AG04450 (cell line): ENCODE results near the gene ADGRG7. TPM values are rescaled to one million over a fixed set of nuclear protein-coding genes. Genes with fewer than 3 reads are reported as not detected.

Experiments used
- CTCF ChIA-PET: fragments of 300-600, 350-600 bp; formaldehyde crosslinking; extraction: SDS; loops from one replicate; lab custom pipeline; 2022; ENCODE audit warnings: antibody characterized with exemption, inconsistent platforms; lab: Charles Lee
- POLR2A ChIA-PET: fragments of 350-600 bp; formaldehyde crosslinking; extraction: SDS; loops from one replicate; lab custom pipeline; 2021; ENCODE audit warnings: antibody characterized with exemption, inconsistent platforms; lab: Yijun Ruan, JAX
- DNase-seq: peaks from one replicate; pipeline ENCODE4 v3.0.0-alpha.2; 2011; ENCODE audit warnings: low read depth, low spot score
- H3K27ac ChIP-seq: one replicate; pipeline ENCODE4 v1.5.1; 2012; ENCODE audit warnings: low read depth, low read length, control low read depth
- H3K27me3 ChIP-seq: one replicate; pipeline ENCODE4 v1.6.0; 2012; ENCODE audit warnings: low read length; ENCODE audit not compliant: control insufficient read depth, insufficient read depth
- H3K4me3 ChIP-seq: 2 replicates; pipeline ENCODE4 v1.5.1; 2011; ENCODE audit warnings: mild to moderate bottlenecking, low read depth, low read length, control low read depth
- H3K9me3 ChIP-seq: 2 replicates; pipeline ENCODE4 v1.5.1; 2012; ENCODE audit warnings: low read length; ENCODE audit not compliant: control insufficient read depth, insufficient read depth
- polyA plus RNA-seq: library from polyadenylated mRNA; depleted of rRNA; stranded (reverse); fragments of >200 nt; gene quantifications from 2 replicates; pipeline ENCODE4 v1.2.3, GENCODE V29; 2011
- TF ChIP-seq, protein P1 (sequence below): IDR thresholded peaks from 2 replicates; pipeline ENCODE4 v1.5.1; 2011; ENCODE audit warnings: low read depth, low read length, control low read depth, inconsistent platforms

ADGRG7 gene
- polyA plus RNA-seq, 1 experiment, result not detected

DNA sequence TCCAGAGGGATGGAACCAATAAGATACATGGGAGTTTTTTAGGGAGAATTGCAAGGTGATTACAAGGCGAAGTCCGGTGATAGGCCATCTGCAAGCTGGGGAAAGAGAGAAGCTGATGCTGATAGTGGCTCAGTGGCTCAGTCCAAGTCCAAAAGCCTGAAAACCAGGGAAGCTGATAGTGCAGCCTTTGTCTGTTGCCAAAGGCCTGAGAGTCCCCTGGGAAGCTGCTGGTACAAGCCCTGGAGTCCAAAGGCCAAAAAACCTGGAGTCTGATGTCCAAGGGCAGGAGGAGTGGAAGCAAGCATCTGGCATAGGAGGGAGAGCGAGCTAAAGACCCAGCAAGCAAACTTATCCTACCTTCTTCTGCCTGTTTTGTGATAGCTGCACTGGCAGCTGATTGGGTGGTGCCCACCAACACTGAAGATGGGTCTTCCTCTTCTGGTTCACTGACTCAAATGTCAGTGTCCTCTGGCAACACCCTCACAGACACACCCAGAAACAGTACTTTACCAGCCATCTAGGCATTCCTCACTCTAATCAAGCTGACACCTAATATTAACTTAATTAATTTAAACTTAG, 116.6 kb downstream of the ADGRG7 start:
- Histone ChIP-seq H3K27ac (no peak overlapping the region), H3K9me3 (no peaks in the 10 kb centered on the region; the same call in 1 of the 2 replicates), H3K4me3 (no peak overlapping the region), H3K27me3 (no peaks in the 10 kb centered on the region)
- ChIA-PET POLR2A (interaction anchor here (1.0 kb wide), 1 partner anchor 15 kb away, joined by 3 read pairs; no protein-coding TSS in a partner anchor), CTCF (interaction anchor here (1.0 kb wide), 1 partner anchor 15 kb away, joined by 4 read pairs; no protein-coding TSS in a partner anchor)
- TF ChIP-seq, protein P1, sequence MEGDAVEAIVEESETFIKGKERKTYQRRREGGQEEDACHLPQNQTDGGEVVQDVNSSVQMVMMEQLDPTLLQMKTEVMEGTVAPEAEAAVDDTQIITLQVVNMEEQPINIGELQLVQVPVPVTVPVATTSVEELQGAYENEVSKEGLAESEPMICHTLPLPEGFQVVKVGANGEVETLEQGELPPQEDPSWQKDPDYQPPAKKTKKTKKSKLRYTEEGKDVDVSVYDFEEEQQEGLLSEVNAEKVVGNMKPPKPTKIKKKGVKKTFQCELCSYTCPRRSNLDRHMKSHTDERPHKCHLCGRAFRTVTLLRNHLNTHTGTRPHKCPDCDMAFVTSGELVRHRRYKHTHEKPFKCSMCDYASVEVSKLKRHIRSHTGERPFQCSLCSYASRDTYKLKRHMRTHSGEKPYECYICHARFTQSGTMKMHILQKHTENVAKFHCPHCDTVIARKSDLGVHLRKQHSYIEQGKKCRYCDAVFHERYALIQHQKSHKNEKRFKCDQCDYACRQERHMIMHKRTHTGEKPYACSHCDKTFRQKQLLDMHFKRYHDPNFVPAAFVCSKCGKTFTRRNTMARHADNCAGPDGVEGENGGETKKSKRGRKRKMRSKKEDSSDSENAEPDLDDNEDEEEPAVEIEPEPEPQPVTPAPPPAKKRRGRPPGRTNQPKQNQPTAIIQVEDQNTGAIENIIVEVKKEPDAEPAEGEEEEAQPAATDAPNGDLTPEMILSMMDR, result no peak
- DNase-seq, result no peak

DNA sequence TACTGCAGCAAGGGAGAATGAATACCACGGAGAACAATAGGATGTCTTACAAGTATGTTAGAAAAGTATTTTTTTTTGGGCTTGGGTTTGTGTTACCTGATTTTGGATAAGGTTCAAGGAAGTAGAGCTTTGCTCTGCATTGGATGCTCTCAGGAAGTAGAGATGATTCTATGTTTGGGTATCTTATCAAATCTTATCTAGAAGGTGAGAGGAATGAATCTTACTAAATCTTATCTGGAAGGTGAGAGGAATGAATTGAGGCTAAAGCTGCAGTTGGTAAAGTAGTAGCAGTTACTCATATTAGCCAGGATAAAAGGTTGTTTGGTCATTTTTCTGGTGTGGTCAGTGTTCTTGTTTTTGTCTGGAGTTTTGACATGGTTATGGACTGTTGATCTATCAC, 117.3 kb downstream of the ADGRG7 start:
- no peaks in the 10 kb centered on the region; the same call in 1 of the 2 replicates for H3K9me3 ChIP-seq
- DNase-seq, result no peak
- TF ChIP-seq, protein P1, result no peak
- no peak overlapping the region for H3K4me3 ChIP-seq
- ChIA-PET POLR2A (no interaction called here), CTCF (interaction anchor here (1.9 kb wide), 1 partner anchor 264 kb away, joined by 8 read pairs; no protein-coding TSS in a partner anchor)
- H3K27ac ChIP-seq, result no peak overlapping the region
- no peaks in the 10 kb centered on the region for H3K27me3 ChIP-seq

DNA sequence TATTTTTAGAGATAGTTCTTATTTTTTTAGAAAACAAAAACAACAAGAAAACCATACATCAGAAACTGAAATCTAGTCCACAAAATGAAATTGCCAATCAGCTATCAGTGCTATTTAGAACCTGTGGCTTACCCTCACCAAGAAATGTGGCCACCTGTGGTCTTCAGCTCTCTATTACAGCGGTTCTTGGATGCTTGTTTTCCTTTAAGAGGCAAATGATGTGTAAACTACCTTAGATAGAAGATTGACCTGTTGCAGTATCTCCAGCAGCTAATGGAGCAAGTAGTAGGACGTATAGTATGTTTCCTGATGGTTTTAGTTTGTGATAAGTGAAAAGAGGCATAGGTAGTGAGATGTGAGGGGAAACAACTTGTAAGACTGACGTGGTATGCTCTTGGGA, 121.1 kb downstream of the ADGRG7 start:
- ChIA-PET CTCF (no interaction called here), POLR2A (no interaction called here)
- Histone ChIP-seq H3K27me3 (no peaks in the 10 kb centered on the region), H3K9me3 (no peaks in the 10 kb centered on the region), H3K4me3 (no peak overlapping the region), H3K27ac (no peak overlapping the region)
- TF ChIP-seq, protein P1, result no peak
- no peak for DNase-seq

GRCh38 chr3:100732435-100732834, 123.0 kb downstream of the ADGRG7 start:
- no peak overlapping the region for H3K4me3 ChIP-seq
- no peak overlapping the region for H3K27ac ChIP-seq
- H3K27me3 ChIP-seq, result no peaks in the 10 kb centered on the region
- ChIA-PET CTCF (no interaction called here), POLR2A (no interaction called here)
- no peak for DNase-seq
- TF ChIP-seq, protein P1, result no peak
- H3K9me3 ChIP-seq, result no peaks in the 10 kb centered on the region

GRCh38 chr3:100737334-100737733, 127.9 kb downstream of the ADGRG7 start:
- DNase-seq, result no peak
- TF ChIP-seq, protein P1, result peak; percentile 53
- H3K4me3 ChIP-seq, result no peak overlapping the region
- no peaks in the 10 kb centered on the region for H3K9me3 ChIP-seq
- ChIA-PET CTCF (interaction anchor here (0.6 to 2.3 kb wide), 4 partner anchors 23 to 458 kb away, joined by 3 to 13 read pairs (median 3); no protein-coding TSS in a partner anchor), POLR2A (no interaction called here)
- no peak overlapping the region for H3K27ac ChIP-seq
- no peaks in the 10 kb centered on the region for H3K27me3 ChIP-seq
